HPDE6-E6E7 (cell line): ENCODE data around the gene CEP164.
"Not testable (repeated sequence)": the region's sequence is repeated elsewhere in the genome, so short reads cannot be mapped to it uniquely, and the experiment has no call there.

Source experiments
- DNase-seq: peaks from one replicate; pipeline ENCODE4 v3.0.0; 2011; ENCODE audit warnings: missing footprints; ENCODE audit errors: extremely low spot score

The CEP164 gene

DNA sequence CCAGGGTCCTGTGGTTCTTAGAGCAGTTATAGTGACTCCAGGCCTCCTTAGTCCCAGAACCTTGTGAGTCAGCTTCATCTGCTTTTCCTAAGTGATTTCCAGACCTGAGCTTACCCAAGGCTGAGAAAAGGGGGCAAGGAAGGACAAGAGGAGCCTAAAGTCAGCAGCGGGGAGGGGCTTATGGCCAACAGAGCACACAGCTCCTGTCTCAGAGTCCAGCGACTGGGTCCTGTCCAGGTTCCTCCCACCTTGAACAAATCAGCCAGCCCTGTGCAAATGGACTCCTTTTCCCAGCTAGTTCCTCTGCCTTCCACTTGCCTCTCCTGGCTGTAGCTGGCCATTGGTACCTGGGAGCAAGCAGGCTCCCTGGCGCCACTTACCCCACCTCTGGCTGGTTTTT is 22.5 kb upstream of the CEP164 start:
- no peak for DNase-seq

DNA sequence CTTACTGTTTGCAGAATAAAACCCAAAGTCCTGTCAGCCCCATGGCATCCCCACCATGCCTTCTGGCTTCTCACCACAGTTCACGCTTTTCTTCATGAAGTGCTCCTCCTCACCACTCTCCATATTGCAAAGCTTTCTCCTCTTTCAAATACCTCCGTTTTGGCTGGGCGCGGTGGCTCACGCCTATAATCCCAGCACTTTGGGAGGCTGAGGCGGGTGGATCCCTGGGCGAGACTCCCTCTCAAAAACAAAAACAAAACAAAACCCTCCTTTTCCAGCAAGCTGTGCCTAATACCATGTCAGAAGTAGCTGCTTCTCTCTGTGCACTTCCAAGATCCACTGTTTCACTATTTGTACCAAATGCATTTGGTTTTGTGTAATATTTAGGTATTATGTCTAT is 18.3 kb upstream of the CEP164 start:
- no peak for DNase-seq

DNA sequence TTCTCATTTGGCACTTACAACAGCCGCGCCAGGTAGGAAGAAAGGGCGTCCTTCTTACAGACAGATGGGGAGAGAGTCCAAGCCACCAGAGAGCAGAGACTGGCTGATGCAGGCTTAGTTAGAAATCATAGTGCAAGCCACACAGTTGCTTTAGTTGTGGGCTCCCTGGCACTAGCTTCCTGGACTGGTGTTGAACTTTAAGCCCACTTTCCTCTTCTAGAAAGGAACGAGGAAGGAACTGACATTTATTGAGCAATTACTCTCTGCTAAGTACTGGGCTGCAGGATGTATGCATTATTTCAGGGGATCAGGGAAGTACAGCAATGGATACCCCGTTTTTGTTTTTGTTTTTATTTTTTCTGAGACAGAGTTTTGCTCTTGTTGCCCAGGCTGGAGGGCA is 14.6 kb upstream of the CEP164 start:
- DNase-seq: no peak

DNA sequence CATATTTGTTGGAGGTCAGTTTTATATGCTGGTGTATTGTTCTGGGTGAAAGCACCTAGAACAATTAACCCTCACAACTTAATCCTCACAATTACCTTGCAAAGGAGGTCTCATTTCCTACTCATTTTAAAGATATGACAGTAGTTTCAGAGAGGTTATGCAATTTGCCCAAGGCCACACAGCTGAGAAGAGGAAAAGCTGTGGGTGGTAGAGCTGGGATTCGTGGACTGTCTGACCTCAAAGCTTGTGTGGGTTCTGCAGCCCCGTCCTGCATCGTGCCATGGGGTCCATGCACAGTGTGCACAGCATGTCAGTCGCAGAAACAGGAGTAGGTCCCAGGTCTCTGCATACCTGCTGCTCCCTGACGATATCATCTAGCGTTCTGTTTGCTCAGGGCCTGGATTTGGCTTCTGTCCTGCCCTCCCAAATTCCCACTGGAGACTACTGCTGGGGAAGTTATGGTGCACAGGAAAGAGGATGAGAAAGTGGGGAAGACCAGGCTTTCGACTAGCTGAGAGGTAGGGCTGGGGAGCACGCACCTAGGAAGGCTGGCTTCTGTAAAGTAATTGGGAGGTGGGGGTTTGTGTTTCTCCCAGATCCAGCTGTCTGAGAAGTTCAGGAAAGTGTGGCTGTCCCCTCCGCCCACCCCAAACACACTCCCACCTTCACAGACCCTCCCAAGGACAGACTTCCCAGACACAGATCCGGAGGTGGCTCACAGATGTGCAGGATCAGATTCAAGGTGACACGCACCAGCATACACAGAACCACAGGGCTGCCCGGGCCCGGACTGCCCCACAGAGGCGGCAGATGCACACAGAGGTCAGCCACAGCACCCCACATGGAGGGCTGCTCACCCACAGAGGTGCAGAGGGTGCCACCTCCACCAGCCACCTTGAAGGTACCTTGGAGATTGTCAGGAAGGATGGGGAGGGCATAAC is 13.6 kb upstream of the CEP164 start:
- no peak for DNase-seq

- no peak for DNase-seq
These were observed 12.8 kb upstream of the CEP164 start for GRCh38 chr11:117314840-117315239.

DNA sequence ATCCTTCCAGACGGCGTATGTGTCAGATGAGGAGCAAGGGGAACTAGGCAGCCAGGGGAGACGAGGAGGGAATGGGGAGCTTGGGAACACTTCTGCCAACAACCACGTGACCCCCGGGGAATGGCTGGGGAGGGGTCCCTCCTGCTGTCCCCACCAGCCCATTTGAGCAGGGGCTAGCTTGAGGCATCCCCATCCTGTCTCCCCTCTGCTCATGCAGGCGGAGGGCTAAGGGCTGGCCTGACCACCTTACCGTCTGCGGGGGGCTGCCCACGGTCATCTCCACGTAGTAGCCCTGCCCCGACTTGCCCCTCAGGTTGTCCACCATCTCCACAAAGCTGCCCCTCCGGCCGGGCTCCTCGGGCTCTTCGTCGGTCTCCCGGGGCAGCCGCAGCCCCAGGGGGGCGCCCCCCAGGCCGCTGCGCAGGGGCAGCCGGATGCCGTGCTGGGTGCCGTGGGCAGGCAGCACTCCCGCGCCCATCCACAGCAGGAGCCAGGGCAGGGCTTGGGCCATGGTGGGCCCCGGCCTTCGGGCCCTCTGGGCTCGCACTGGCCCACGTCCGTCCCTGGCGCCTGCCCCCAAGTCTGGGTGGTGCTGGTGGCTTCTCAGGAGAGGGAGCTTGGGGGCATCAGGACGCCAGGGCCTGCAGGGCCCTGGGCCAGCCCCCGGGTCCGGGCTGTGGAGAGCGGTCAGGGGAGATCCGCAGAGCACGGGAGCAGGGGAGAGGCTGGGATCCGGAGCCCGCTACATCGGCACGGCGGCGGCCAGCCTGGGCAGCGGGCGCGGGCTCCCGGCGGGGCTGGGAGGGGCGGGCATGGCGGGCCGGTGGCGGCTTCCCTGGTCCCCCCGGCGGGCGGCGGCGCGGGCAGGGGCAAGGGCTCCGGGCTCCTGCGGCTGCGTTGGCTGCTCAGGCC is 12.1 kb upstream of the CEP164 start:
- no peak for DNase-seq

- DNase-seq: peak; percentile 84
These were observed 11.3 kb upstream of the CEP164 start, which contains the start of gene BACE1 for GRCh38 chr11:117316197-117316961. Gene BACE1, minus strand, starts transcription at chr11:117316256. Its CDS starts 461 bp downstream, at chr11:117315795.

GRCh38 chr11:117318738-117319137 is 8.9 kb upstream of the CEP164 start:
- DNase-seq: no peak

DNA sequence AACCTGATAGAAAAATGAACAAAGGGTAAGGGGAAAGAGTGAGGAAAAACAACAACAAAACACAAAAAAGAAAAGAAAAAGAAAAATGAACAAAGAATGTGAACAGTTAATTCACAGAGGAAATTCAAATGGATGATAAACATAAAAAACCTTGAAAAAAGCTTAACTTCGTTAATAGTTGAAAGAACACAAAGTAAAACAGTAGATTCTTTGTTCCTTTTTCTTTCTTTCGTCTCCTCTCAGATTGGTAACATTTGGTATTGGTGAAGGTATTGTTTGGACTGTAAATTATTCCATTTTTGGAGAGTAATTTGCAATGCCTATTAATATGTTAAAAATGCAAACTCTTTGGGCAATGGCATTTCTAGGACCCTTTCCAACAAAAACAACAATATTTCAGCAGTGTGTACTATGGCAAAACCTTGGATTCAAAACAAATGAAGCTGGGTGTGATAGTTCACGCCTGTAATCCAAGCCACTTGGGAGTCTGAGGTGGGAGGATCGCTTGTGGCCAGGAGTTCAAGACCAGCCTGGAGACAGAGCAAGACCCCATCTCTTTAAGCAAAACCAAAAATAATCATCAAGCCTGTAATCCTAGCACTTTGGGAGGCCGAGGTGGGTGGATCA is 8.3 kb upstream of the CEP164 start:
- DNase-seq: no peak

DNA sequence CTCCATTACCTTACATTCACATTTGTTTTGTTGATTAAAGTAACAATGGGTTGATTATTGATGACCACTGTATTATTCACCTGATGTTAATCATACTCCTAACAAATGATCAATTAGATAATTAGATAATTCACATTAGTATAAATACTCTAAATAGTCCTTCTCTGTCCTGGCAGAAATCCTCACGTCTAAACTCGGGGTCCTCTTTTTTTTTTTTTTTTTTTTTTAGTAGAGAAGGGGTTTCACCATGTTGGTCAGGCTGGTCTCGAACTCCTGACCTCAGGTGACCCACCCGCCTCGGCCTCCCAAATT is 443 bp upstream of the CEP164 start:
- not testable (repeated sequence) for DNase-seq

DNA sequence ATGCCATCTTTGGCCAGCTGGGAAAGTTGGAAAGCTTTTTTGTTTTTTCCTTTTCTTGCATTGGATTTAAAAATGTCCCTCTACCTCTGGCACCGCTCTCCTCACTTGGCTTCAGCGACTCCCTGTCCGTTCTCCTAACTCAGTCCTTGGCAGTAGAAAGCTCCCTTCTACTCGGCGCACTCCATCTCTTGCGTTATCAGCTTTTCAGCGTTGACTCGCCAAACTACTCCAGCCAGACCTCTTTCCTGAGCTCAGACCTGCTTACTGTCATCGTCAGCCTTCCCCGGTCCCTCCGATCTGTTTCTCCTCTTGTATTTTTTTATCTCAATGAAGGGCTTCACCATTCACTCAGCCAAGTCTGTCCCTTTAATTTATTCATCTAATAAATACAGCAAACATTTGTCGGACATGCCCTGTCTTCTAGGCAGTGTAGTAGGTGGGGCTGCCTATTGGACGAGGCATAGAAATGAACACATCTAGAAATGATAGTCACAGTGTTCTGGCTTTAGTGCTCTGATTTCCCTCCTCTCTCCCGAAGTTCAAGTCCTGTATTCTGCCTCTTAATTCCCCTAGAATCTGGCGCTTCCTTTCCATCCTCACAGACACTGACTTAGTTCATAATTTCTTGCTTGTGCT is 839 bp downstream of the CEP164 start:
- DNase-seq: peak; percentile 57

GRCh38 chr11:117332843-117333242 is 5.2 kb downstream of the CEP164 start:
- DNase-seq: no peak

DNA sequence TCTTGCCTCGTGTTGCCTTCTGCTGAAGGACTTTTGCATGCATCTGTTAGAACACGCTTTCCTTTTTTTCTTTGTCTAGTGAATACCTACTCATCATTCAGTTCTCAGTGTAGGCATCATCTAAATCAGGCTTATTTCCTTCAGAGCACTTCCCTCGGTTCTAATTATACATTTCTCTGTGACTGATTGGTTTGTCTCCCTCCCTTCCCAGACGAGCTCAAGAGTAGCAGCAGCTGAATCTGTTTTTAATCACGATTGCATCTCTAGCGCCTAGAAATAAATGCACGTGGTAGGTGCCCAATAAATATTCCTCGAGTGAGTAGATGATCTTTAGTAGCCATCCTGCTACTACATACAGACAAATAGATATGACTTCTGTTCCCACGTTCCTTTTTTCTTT is 6.3 kb downstream of the CEP164 start:
- no peak for DNase-seq

GRCh38 chr11:117334896-117335295 is 7.2 kb downstream of the CEP164 start:
- no peak for DNase-seq

- no peak for DNase-seq
These were observed 7.7 kb downstream of the CEP164 start for GRCh38 chr11:117335399-117335798.

DNA sequence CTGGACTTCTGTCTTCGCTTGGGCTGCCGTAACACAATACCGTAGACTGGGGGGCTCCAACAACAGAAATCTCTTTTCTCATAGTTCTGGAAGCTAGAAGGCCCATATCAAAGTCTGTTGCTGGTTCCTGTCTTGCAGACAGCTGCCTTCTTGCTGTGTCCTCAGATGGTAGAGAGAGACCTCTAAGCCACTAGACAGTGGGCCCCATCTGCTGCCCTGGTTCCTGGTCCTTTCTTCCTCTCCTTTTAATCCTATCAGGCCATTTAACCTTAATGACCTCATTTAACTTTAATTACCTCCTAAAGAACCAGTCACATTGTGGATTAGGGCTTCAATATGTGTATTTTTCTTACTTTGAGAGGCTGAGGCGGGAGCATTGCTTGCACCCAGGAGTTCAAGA is 9.4 kb downstream of the CEP164 start:
- no peak for DNase-seq

GRCh38 chr11:117345039-117345438 is 17.4 kb downstream of the CEP164 start:
- no peak for DNase-seq

- no peak for DNase-seq
These were observed 26.9 kb downstream of the CEP164 start for GRCh38 chr11:117354550-117354949.

DNA sequence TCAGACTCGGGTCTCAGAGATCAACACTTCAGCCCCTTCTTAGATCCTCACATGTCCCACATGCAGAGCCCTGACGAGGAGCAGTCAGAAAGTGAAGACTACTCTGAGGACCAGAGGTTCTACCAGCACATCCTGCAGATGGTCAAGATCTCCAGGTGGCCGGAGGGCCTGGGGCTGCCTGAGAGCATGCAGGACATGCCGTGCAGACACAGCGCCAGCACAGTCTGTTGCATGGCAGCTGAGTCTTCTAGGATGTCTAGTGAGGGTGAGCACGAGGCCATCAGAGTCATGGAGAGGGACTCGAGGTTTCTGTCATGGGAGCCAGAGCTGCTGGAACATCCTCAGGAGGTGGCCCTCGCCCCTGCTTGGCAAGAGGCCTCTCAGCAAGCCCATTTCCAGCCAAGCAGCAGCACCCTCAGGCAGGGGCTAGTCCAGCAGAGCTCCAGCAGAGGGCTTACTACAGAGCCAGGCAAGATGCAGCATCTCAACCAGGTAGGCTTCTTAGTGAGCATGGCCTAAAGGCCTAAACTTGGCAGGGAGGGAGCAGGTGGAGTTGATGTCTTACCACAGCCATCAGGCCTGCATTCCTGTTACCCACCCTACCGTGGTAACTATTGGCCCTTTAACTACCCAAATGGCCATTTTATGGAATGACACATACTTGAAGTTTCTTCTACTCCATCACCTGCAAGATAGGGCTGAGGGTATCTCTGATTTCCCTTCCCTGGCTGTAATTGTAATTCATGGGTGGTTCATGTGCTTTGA is 28.7 kb downstream of the CEP164 start:
- DNase-seq: no peak

- DNase-seq: no peak
These were observed 33.8 kb downstream of the CEP164 start for GRCh38 chr11:117361432-117361831.
